GM12878 (cell line): ENCODE data around the gene GMNN. TPM values are rescaled to one million over a fixed set of nuclear protein-coding genes. Genes with fewer than 3 reads are reported as not detected.
A peak's percentile ranks its signal among the peaks of the same experiment; 100 is the strongest.

ENCODE experiments used
- ATAC-seq: fragments of 200-7000 bp; cut with Tn5 transposase; 3 replicates; pipeline ENCODE4 v1.9.1; 2020; ENCODE audit warnings: mild to moderate bottlenecking, moderate library complexity
- BruUV-seq: library from RNA; stranded (reverse); fragments of 400-500 nt; replicated peaks from 2 replicates; lab custom pipeline; 2021; lab: Mats Ljungman, UMichigan
- CTCF ChIA-PET: fragments of 300-600 bp; sonication (Branson Sonifier 250); formaldehyde crosslinking; extraction: SDS; loops from one replicate; lab custom pipeline; 2021; ENCODE audit warnings: inconsistent platforms; lab: Yijun Ruan, JAX
- POLR2A ChIA-PET: fragments of 350-600 bp; formaldehyde crosslinking; extraction: SDS; loops from one replicate; lab custom pipeline; 2021; ENCODE audit warnings: inconsistent platforms; lab: Charles Lee
- RAD21 ChIA-PET: fragments of 300-600 bp; sonication (Branson Sonifier 250); formaldehyde crosslinking; loops from one replicate; lab custom pipeline; 2023; ENCODE audit warnings: antibody characterized with exemption; ENCODE audit not compliant: unreplicated experiment; lab: Charles Lee
- SMC1A ChIA-PET: fragments of 300-600 bp; sonication (Branson Sonifier 250); formaldehyde crosslinking; loops from one replicate; lab custom pipeline; 2023; ENCODE audit not compliant: unreplicated experiment, uncharacterized antibody; lab: Charles Lee
- DNase-seq: peaks from one replicate; pipeline ENCODE4 v3.0.0-alpha.2; 2011; ENCODE audit warnings: low read depth, low spot score
- FAIRE-seq: peaks from 3 replicates; lab custom pipeline; 2011; peaks lifted over from hg19 to GRCh38; lab: Jason Lieb, UNC
- H2AFZ ChIP-seq: 2 replicates; pipeline ENCODE4 v1.6.0; 2011; ENCODE audit warnings: low read depth, low read length, control low read depth; ENCODE audit not compliant: control insufficient read depth
- H3K27ac ChIP-seq: 2 replicates; pipeline ENCODE4 v1.5.1; 2011; ENCODE audit warnings: control low read depth; ENCODE audit not compliant: control insufficient read depth, insufficient read depth
- H3K27me3 ChIP-seq, 2 experiments: replicated peaks in 1 of 2; 2 replicates each; pipeline versions ENCODE4 v1.6.0 to v1.6.1; 2011; ENCODE audit warnings: low read length in 1 of 2; ENCODE audit not compliant: control insufficient read depth in 2 of 2, insufficient read depth in 2 of 2
- H3K36me3 ChIP-seq, 2 experiments: 2 replicates each; pipeline ENCODE4 v1.5.1; 2011; ENCODE audit warnings: low read length in 1 of 2; ENCODE audit not compliant: control insufficient read depth in 2 of 2, insufficient read depth in 2 of 2
- H3K4me1 ChIP-seq: 2 replicates; pipeline ENCODE4 v1.6.1; 2011; ENCODE audit warnings: mild to moderate bottlenecking, low read length, moderate library complexity, mixed read lengths; ENCODE audit not compliant: control insufficient read depth, insufficient read depth
- H3K4me2 ChIP-seq: 2 replicates; pipeline ENCODE4 v1.6.0; 2011; ENCODE audit warnings: control low read depth; ENCODE audit not compliant: control insufficient read depth, insufficient read depth
- H3K4me3 ChIP-seq: fragments of 200-600 bp; sonication (generic); 2 replicates; pipeline ENCODE4 v1.5.1; 2016
- H3K79me2 ChIP-seq: 2 replicates; pipeline ENCODE4 v1.6.0; 2011; ENCODE audit warnings: low read length; ENCODE audit not compliant: control insufficient read depth, insufficient read depth
- H3K9ac ChIP-seq: 2 replicates; pipeline ENCODE4 v1.8.0; 2011; ENCODE audit warnings: low read length, control low read depth, mixed read lengths; ENCODE audit not compliant: control insufficient read depth, insufficient read depth
- H3K9me3 ChIP-seq: replicated peaks from 3 replicates; pipeline ENCODE4 v1.5.1; 2011; ENCODE audit warnings: mild to moderate bottlenecking, low read length; ENCODE audit not compliant: control insufficient read depth, insufficient read depth
- H4K20me1 ChIP-seq: 2 replicates; pipeline ENCODE4 v1.6.0; 2011; ENCODE audit not compliant: control insufficient read depth, insufficient read depth
- EED ChIP-seq: sonication (generic); IDR thresholded peaks from 2 replicates; pipeline ENCODE4 v1.6.1; 2016; ENCODE audit warnings: antibody characterized with exemption, low read depth
- EZH2 ChIP-seq: IDR thresholded peaks from 2 replicates; pipeline ENCODE4 v1.6.1; 2012; ENCODE audit warnings: low read depth, mild to moderate bottlenecking, control low read depth, inconsistent platforms, low read length, borderline replicate concordance; ENCODE audit not compliant: control insufficient read depth
- IKZF1 ChIP-seq: fragments of 450-650 bp; conservative IDR thresholded peaks from 2 replicates; pipeline ENCODE4 v1.6.1; 2017; ENCODE audit warnings: antibody characterized with exemption, mild to moderate bottlenecking
- IKZF2 ChIP-seq, 2 experiments: fragments of 450-650 bp; IDR thresholded peaks; 2 replicates each; pipeline ENCODE4 v1.6.1; 2017; ENCODE audit warnings: mild to moderate bottlenecking in 2 of 2, moderate library complexity in 2 of 2
- KAT2A ChIP-seq: conservative IDR thresholded peaks from 2 replicates; pipeline ENCODE4 v1.6.1; 2011; ENCODE audit warnings: low read depth, low read length; ENCODE audit not compliant: control insufficient read depth
- MEF2A ChIP-seq: IDR thresholded peaks from 2 replicates; pipeline ENCODE4 v1.6.1; 2011; ENCODE audit warnings: low read depth, mild to moderate bottlenecking, low read length, moderate library complexity; ENCODE audit not compliant: insufficient read depth
- NFXL1 ChIP-seq: fragments of 450-650 bp; IDR thresholded peaks from 2 replicates; pipeline ENCODE4 v1.6.1; 2017; ENCODE audit warnings: antibody characterized with exemption, mild to moderate bottlenecking, borderline replicate concordance
- SMAD1 ChIP-seq: fragments of 450-650 bp; IDR thresholded peaks from 2 replicates; pipeline ENCODE4 v1.6.1; 2018; ENCODE audit warnings: mild to moderate bottlenecking, low read depth; ENCODE audit not compliant: partially characterized antibody
- TBL1XR1 ChIP-seq: IDR thresholded peaks from 2 replicates; pipeline ENCODE4 v1.6.1; 2012; ENCODE audit warnings: low read depth, low read length, improper control_type of control experiment
- WGBS: methylation state at CpG from one replicate; pipeline ENCODE4 v1.1.6; 2016; ENCODE audit warnings: low lambda C conversion rate; ENCODE audit not compliant: insufficient replicate concordance, insufficient coverage; ENCODE audit errors: missing lambda C conversion rate; 5-methylcytosine and 5-hydroxymethylcytosine counted together
- in situ Hi-C: fragments of 300-500 bp; cut with MboI; formaldehyde crosslinking; loops from 9 replicates; pipeline ENCODE4 v1.14.3; 2018; ENCODE audit warnings: mixed read lengths
- intact Hi-C: fragments of 100-400 bp; cut with micrococcal nuclease; formaldehyde crosslinking; loops from one replicate; pipeline ENCODE4 v1.14.2; 2022; ENCODE audit not compliant: unreplicated experiment
- polyA plus RNA-seq, 11 experiments: library from polyadenylated mRNA; depleted of rRNA in 4 of 11; unstranded in 6 of 11; stranded (reverse) in 5 of 11; fragments of >200 nt; fragmentation: Nextera tagmentation in 4 of 11; fragmentation: Illumina TruSeq in 1 of 11; extraction: Ambion mirVana in 4 of 11; extraction: Trizol in 1 of 11; gene quantifications; 1 replicate in 1 of 11; 2 replicates in 10 of 11; pipeline versions ENCODE4 v1.2.1 to v1.2.3, GENCODE V29; 2011 to 2016; ENCODE audit warnings: inconsistent platforms in 2 of 11, missing spikeins in 2 of 11, low read depth in 1 of 11
- total RNA-seq, 4 experiments: library from RNA; depleted of rRNA in 3 of 4; stranded (reverse); fragments of >200 nt in 3 of 4; fragmentation: Illumina TruSeq in 1 of 4; extraction: Trizol in 1 of 4; gene quantifications; 2 replicates each; pipeline versions ENCODE4 v1.2.1 to v1.2.3, GENCODE V29; 2013 to 2021
- TF ChIP-seq, protein P1 (sequence below): IDR thresholded peaks from 2 replicates; pipeline ENCODE4 v1.6.1; 2012; ENCODE audit warnings: low read depth, low read length, improper control_type of control experiment
- TF ChIP-seq, protein P2 (sequence below): fragments of 450-650 bp; IDR thresholded peaks from 2 replicates; pipeline ENCODE4 v1.6.1; 2016; ENCODE audit warnings: mild to moderate bottlenecking

The GMNN gene
- total and polyA plus RNA-seq, 10 of the 15 experiments (the other 5 are each of a cell fraction or from before 2014, with no cell fraction given) = 51.9 to 153 (median 105) TPM

DNA sequence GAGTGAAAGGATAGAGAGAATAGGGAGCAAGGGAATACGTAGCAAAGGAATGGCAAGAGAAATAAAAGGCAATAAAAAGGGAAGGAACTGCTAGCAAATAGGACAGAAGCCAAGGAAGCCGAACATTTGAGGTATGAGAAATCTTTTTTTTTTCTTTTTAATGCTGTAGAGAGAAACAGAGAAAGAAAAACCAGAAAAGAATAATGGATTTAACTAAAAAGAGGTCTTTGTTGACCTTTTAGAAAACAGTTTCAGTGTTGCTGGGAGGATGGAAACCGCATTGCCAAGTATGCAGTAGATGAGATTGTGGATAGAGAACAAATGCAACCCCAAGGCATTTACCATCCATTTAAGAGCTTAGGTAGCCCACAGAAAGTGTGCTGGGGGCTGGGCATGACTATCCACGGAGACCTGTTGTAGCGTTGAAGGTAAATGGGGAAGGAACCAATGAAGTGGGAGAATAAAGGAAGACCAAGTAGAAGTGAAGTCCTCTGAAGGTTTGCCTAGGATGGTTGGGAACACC is 32.5 kb upstream of the GMNN start:
- no peak for FAIRE-seq
- Histone ChIP-seq H3K79me2 (no peaks in the 10 kb centered on the region), H3K9me3 (no peaks in the 10 kb centered on the region), H3K27me3 (no peaks in the 10 kb centered on the region), H3K36me3 (no peaks in the 10 kb centered on the region), H3K9ac (no peak overlapping the region), H3K4me3 (no peak overlapping the region; the same call in 1 of the 2 replicates), H2AFZ (no peak overlapping the region), H3K4me1 (peaks cover 17% of the 10 kb centered on the region)
- BruUV-seq = no TSS peak
- 96% methylated on average over 5 of the region's 5 CpGs for WGBS
- ChIA-PET POLR2A (interaction anchor here (0.7 to 1.7 kb wide), 5 partner anchors 19 to 37 kb away, joined by 3 to 17 read pairs (median 5); partner anchors contain the start of gene C6orf62), CTCF (interaction anchor here (0.9 to 2.1 kb wide), 7 partner anchors 9 to 285 kb away, joined by 3 to 10 read pairs (median 4); no protein-coding TSS in a partner anchor), SMC1A (interaction anchor here (1.1 to 1.9 kb wide), 12 partner anchors 9 to 249 kb away, joined by 4 to 17 read pairs (median 5); partner anchors contain the start of genes C6orf62 and GMNN)
- no peak for ATAC-seq
- DNase-seq = no peak
- intact Hi-C loops = loop anchor here (2.0 kb wide), 1 partner anchor 33 kb away; the partner anchor contains the start of gene GMNN
- TF ChIP-seq, protein P1, sequence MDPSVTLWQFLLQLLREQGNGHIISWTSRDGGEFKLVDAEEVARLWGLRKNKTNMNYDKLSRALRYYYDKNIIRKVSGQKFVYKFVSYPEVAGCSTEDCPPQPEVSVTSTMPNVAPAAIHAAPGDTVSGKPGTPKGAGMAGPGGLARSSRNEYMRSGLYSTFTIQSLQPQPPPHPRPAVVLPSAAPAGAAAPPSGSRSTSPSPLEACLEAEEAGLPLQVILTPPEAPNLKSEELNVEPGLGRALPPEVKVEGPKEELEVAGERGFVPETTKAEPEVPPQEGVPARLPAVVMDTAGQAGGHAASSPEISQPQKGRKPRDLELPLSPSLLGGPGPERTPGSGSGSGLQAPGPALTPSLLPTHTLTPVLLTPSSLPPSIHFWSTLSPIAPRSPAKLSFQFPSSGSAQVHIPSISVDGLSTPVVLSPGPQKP = no peak
- TF ChIP-seq EED (no peak), IKZF2 (IDR thresholded peaks at IDR 0.05) (no peak), NFXL1 (no peak), EZH2 (no peak), TBL1XR1 (no peak), SMAD1 (no peak), MEF2A (no peak), KAT2A (no peak), IKZF1 (no peak)
- TF ChIP-seq, protein P2, sequence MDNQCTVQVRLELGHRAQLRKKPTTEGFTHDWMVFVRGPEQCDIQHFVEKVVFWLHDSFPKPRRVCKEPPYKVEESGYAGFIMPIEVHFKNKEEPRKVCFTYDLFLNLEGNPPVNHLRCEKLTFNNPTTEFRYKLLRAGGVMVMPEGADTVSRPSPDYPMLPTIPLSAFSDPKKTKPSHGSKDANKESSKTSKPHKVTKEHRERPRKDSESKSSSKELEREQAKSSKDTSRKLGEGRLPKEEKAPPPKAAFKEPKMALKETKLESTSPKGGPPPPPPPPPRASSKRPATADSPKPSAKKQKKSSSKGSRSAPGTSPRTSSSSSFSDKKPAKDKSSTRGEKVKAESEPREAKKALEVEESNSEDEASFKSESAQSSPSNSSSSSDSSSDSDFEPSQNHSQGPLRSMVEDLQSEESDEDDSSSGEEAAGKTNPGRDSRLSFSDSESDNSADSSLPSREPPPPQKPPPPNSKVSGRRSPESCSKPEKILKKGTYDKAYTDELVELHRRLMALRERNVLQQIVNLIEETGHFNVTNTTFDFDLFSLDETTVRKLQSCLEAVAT = no peak
- TF ChIP-seq, all 136 proteins: peak for 0
- RAD21 ChIA-PET = interaction anchor here (0.7 to 1.9 kb wide), 6 partner anchors 16 to 218 kb away, joined by 3 to 12 read pairs (median 4); partner anchors contain the start of gene C6orf62
- Histone ChIP-seq H3K27ac (peak overlapping the region; percentile 71), H4K20me1 (no peaks in the 10 kb centered on the region), H3K4me2 (peak overlapping the region; percentile 62)
- in situ Hi-C loops = no loop called here
